Suppressor macrophage treated with lipopolysaccharide for 1 hour (primary cell): ENCODE measurements around the gene CHRD.
"Not testable (repeated sequence)": the region's sequence is repeated elsewhere in the genome, so short reads cannot be mapped to it uniquely, and the experiment has no call there.

Experiments used
- DNase-seq, 3 donors: peaks; one replicate each; pipeline ENCODE4 v3.0.0-alpha.2; 2020 to 2022

The CHRD gene

GRCh38 chr3:184426691-184427141 lies 46.9 kb downstream of the CHRD start:
- no peak for DNase-seq

- DNase-seq, result no peak
These were observed 48.8 kb downstream of the CHRD start for GRCh38 chr3:184428561-184429175.

GRCh38 chr3:184429786-184430185 lies 49.9 kb downstream of the CHRD start:
- no peak for DNase-seq

GRCh38 chr3:184430940-184431339 lies 51.1 kb downstream of the CHRD start:
- DNase-seq, result no peak

GRCh38 chr3:184433178-184433577 lies 53.3 kb downstream of the CHRD start:
- not testable (repeated sequence) for DNase-seq

- no peak for DNase-seq
These were observed 59.2 kb downstream of the CHRD start for GRCh38 chr3:184439096-184439495.
